ENCODE measurements around the gene CDC14B. TPM values are rescaled to one million over a fixed set of nuclear protein-coding genes. Genes with fewer than 3 reads are reported as not detected.
"Not testable (repeated sequence)": the region's sequence is repeated elsewhere in the genome, so short reads cannot be mapped to it uniquely, and the experiment has no call there.

Gene CDC14B
- polyA plus RNA-seq, 1 donor from 2014 or later, result 7.0 TPM

DNA sequence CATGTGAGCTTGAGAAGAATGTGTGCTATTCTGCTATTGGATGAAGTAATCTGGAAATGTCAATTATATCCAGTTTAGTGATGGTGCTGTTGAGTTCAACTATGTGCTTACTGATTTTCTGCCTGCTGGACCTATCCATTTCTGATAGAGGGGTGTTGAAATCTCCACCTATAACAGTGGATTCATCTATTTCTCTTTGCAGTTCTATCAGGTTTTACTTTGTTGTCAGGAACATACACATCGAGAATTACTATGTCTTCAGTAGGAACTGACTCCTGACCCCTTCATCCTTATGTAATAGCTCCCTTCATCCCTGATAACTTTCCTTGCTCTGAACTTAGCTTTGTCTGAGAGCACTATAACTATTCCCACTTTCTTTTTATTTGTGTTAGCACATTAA is 16.7 kb upstream of the CDC14B start:
- Histone ChIP-seq H3F3A (ENCODE audit: insufficient read depth, low read length, poor library complexity, severe bottlenecking) (no peaks in the 10 kb centered on the region), H3K27me3 (ENCODE audit: insufficient read depth, low read depth, low read length) (no peaks in the 10 kb centered on the region), H3K9me3 (ENCODE audit: low read length) (no peaks in the 10 kb centered on the region), H4K20me1 (ENCODE audit: insufficient read depth) (no peaks in the 10 kb centered on the region), H3K4me2 (ENCODE audit: low read length) (no peak overlapping the region), H3K79me2 (replicated peaks; ENCODE audit: insufficient read depth, low read length) (no peaks in the 10 kb centered on the region), H3K36me3 (ENCODE audit: insufficient read depth, low read length) (no peaks in the 10 kb centered on the region), H3K4me3 (ENCODE audit: low read length) (no peak overlapping the region), H3K9ac (ENCODE audit: low read length) (no peak overlapping the region), H2AFZ (ENCODE audit: low read depth, low read length) (no peak overlapping the region), H3K9me2 (ENCODE audit: insufficient read depth, low read length) (no peaks in the 10 kb centered on the region), H3K27ac (ENCODE audit: low read length) (no peak overlapping the region)
- TF ChIP-seq TAF1 (IDR thresholded peaks at IDR 0.05; ENCODE audit: low read depth) (no peak), MXI1 (conservative IDR thresholded peaks at IDR 0.05; ENCODE audit: poor library complexity, severe bottlenecking) (no peak), RAD21 (conservative IDR thresholded peaks at IDR 0.05) (no peak), EZH2 (IDR thresholded peaks at IDR 0.05; ENCODE audit: borderline replicate concordance, insufficient read depth, low read length, poor library complexity, severe bottlenecking) (no peak), POLR2AphosphoS5 (IDR thresholded peaks at IDR 0.05) (no peak), SMC3 (conservative IDR thresholded peaks at IDR 0.05; ENCODE audit: poor library complexity) (no peak), EP300 (conservative IDR thresholded peaks at IDR 0.05; ENCODE audit: poor library complexity, severe bottlenecking) (no peak)
- TF ChIP-seq, protein P1, sequence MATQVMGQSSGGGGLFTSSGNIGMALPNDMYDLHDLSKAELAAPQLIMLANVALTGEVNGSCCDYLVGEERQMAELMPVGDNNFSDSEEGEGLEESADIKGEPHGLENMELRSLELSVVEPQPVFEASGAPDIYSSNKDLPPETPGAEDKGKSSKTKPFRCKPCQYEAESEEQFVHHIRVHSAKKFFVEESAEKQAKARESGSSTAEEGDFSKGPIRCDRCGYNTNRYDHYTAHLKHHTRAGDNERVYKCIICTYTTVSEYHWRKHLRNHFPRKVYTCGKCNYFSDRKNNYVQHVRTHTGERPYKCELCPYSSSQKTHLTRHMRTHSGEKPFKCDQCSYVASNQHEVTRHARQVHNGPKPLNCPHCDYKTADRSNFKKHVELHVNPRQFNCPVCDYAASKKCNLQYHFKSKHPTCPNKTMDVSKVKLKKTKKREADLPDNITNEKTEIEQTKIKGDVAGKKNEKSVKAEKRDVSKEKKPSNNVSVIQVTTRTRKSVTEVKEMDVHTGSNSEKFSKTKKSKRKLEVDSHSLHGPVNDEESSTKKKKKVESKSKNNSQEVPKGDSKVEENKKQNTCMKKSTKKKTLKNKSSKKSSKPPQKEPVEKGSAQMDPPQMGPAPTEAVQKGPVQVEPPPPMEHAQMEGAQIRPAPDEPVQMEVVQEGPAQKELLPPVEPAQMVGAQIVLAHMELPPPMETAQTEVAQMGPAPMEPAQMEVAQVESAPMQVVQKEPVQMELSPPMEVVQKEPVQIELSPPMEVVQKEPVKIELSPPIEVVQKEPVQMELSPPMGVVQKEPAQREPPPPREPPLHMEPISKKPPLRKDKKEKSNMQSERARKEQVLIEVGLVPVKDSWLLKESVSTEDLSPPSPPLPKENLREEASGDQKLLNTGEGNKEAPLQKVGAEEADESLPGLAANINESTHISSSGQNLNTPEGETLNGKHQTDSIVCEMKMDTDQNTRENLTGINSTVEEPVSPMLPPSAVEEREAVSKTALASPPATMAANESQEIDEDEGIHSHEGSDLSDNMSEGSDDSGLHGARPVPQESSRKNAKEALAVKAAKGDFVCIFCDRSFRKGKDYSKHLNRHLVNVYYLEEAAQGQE (IDR thresholded peaks at IDR 0.05; ENCODE audit: borderline replicate concordance), result no peak
- TF ChIP-seq, protein P2, sequence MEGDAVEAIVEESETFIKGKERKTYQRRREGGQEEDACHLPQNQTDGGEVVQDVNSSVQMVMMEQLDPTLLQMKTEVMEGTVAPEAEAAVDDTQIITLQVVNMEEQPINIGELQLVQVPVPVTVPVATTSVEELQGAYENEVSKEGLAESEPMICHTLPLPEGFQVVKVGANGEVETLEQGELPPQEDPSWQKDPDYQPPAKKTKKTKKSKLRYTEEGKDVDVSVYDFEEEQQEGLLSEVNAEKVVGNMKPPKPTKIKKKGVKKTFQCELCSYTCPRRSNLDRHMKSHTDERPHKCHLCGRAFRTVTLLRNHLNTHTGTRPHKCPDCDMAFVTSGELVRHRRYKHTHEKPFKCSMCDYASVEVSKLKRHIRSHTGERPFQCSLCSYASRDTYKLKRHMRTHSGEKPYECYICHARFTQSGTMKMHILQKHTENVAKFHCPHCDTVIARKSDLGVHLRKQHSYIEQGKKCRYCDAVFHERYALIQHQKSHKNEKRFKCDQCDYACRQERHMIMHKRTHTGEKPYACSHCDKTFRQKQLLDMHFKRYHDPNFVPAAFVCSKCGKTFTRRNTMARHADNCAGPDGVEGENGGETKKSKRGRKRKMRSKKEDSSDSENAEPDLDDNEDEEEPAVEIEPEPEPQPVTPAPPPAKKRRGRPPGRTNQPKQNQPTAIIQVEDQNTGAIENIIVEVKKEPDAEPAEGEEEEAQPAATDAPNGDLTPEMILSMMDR (IDR thresholded peaks at IDR 0.05; ENCODE audit: poor library complexity, severe bottlenecking), result no peak

DNA sequence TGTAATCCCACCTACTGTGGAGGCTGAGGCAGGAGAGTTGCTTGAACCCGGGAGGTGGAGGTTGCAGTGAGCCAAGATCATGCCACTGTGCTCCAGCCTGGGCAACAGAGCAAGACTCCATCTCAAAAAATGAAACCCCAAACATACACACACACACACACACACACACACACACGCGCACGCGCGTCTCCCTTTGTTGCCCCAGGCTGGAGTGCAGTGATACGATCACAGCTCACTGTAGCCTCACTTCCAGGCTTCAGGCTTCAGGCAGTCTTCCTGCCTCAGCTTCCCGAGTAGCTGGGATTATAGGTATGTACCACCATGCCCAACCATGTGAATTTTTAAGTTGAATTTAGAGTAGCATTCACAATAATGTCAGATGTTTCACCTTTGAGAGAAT is 13.9 kb upstream of the CDC14B start:
- not testable (repeated sequence) for H3K36me3 ChIP-seq (ENCODE audit: insufficient read depth, low read length); H3K9ac ChIP-seq (ENCODE audit: low read length); H3K79me2 ChIP-seq (replicated peaks; ENCODE audit: insufficient read depth, low read length); H3K27me3 ChIP-seq (ENCODE audit: insufficient read depth, low read depth, low read length); H3K9me3 ChIP-seq (ENCODE audit: low read length); H4K20me1 ChIP-seq (ENCODE audit: insufficient read depth); H2AFZ ChIP-seq (ENCODE audit: low read depth, low read length); H3K9me2 ChIP-seq (ENCODE audit: insufficient read depth, low read length); H3K27ac ChIP-seq (ENCODE audit: low read length); H3K4me3 ChIP-seq (ENCODE audit: low read length); H3K4me2 ChIP-seq (ENCODE audit: low read length); H3F3A ChIP-seq (ENCODE audit: insufficient read depth, low read length, poor library complexity, severe bottlenecking)

DNA sequence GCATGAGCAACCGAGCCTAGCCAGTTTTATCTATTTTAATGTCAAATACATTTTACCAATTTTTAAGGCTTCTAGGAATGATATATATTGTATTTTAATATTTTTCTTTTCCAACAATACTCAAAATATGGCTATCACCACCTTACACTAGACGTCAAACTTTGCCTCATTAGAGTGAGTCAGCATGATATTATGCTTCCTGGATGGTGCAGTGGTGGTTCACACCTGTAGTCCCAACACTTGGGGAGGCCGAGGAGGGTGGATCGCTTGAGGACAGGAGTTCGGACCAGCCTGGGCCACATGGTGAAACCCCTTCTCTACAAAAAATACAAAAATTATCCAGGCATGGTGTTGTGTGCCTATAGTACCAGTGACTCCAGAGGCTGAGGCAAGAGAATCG is 7.3 kb upstream of the CDC14B start:
- no peaks in the 10 kb centered on the region for H3K9me2 ChIP-seq (ENCODE audit: insufficient read depth, low read length)
- H3K4me3 ChIP-seq (ENCODE audit: low read length), result no peak overlapping the region
- no peaks in the 10 kb centered on the region for H3K27me3 ChIP-seq (ENCODE audit: insufficient read depth, low read depth, low read length)
- H3K9me3 ChIP-seq (ENCODE audit: low read length), result no peaks in the 10 kb centered on the region
- TF ChIP-seq RAD21 (conservative IDR thresholded peaks at IDR 0.05) (no peak), POLR2AphosphoS5 (IDR thresholded peaks at IDR 0.05) (no peak), EZH2 (IDR thresholded peaks at IDR 0.05; ENCODE audit: borderline replicate concordance, insufficient read depth, low read length, poor library complexity, severe bottlenecking) (no peak), MXI1 (conservative IDR thresholded peaks at IDR 0.05; ENCODE audit: poor library complexity, severe bottlenecking) (no peak), SMC3 (conservative IDR thresholded peaks at IDR 0.05; ENCODE audit: poor library complexity) (no peak), EP300 (conservative IDR thresholded peaks at IDR 0.05; ENCODE audit: poor library complexity, severe bottlenecking) (no peak), TAF1 (IDR thresholded peaks at IDR 0.05; ENCODE audit: low read depth) (no peak)
- TF ChIP-seq, protein P2 (IDR thresholded peaks at IDR 0.05; ENCODE audit: poor library complexity, severe bottlenecking), result no peak
- TF ChIP-seq, protein P1 (IDR thresholded peaks at IDR 0.05; ENCODE audit: borderline replicate concordance), result no peak
- no peak overlapping the region for H3K4me2 ChIP-seq (ENCODE audit: low read length)
- no peaks in the 10 kb centered on the region for H3F3A ChIP-seq (ENCODE audit: insufficient read depth, low read length, poor library complexity, severe bottlenecking)
- no peaks in the 10 kb centered on the region for H4K20me1 ChIP-seq (ENCODE audit: insufficient read depth)
- no peaks in the 10 kb centered on the region for H3K36me3 ChIP-seq (ENCODE audit: insufficient read depth, low read length)
- H3K9ac ChIP-seq (ENCODE audit: low read length), result no peak overlapping the region
- no peak overlapping the region for H3K27ac ChIP-seq (ENCODE audit: low read length)
- H2AFZ ChIP-seq (ENCODE audit: low read depth, low read length), result no peak overlapping the region
- H3K79me2 ChIP-seq (replicated peaks; ENCODE audit: insufficient read depth, low read length), result no peaks in the 10 kb centered on the region

Data from neural cell (in vitro differentiated cells).